ENCODE measurements around the gene NSUN3.

- TF ChIP-seq, protein P1, sequence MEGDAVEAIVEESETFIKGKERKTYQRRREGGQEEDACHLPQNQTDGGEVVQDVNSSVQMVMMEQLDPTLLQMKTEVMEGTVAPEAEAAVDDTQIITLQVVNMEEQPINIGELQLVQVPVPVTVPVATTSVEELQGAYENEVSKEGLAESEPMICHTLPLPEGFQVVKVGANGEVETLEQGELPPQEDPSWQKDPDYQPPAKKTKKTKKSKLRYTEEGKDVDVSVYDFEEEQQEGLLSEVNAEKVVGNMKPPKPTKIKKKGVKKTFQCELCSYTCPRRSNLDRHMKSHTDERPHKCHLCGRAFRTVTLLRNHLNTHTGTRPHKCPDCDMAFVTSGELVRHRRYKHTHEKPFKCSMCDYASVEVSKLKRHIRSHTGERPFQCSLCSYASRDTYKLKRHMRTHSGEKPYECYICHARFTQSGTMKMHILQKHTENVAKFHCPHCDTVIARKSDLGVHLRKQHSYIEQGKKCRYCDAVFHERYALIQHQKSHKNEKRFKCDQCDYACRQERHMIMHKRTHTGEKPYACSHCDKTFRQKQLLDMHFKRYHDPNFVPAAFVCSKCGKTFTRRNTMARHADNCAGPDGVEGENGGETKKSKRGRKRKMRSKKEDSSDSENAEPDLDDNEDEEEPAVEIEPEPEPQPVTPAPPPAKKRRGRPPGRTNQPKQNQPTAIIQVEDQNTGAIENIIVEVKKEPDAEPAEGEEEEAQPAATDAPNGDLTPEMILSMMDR (IDR thresholded peaks at IDR 0.05; ENCODE audit: extremely low read depth in 1 of 2, insufficient read depth in 1 of 2, low read depth in 1 of 2, low read length in 2 of 2): no peak
- TF ChIP-seq MAX (IDR thresholded peaks at IDR 0.05; ENCODE audit: insufficient read depth, insufficient read length) (no peak), FOS (IDR thresholded peaks at IDR 0.05; ENCODE audit: borderline replicate concordance, insufficient read depth, low read length) (no peak), POLR2AphosphoS5 (IDR thresholded peaks at IDR 0.05; ENCODE audit: insufficient read depth, low read depth, low read length) (no peak), POLR2A (IDR thresholded peaks at IDR 0.05; ENCODE audit: low read depth, low read length) (no peak), EZH2 (IDR thresholded peaks at IDR 0.05; ENCODE audit: borderline replicate concordance, low read depth, low read length, severe bottlenecking) (no peak)
Observed at GRCh38 chr3:94147012-94147411, 84.2 kb downstream of the NSUN3 start.

Data from endothelial cell of umbilical vein (primary cell).